Fibroblast of peridontal ligament (primary cell): Measurements from ENCODE around the gene PAQR5.
"Not testable (repeated sequence)": the region's sequence is repeated elsewhere in the genome, so short reads cannot be mapped to it uniquely, and the experiment has no call there.

Experiments
- DNase-seq: peaks from one replicate; pipeline ENCODE4 v3.0.0-alpha.2; 2010; ENCODE audit errors: extremely low read depth

The PAQR5 gene

DNA sequence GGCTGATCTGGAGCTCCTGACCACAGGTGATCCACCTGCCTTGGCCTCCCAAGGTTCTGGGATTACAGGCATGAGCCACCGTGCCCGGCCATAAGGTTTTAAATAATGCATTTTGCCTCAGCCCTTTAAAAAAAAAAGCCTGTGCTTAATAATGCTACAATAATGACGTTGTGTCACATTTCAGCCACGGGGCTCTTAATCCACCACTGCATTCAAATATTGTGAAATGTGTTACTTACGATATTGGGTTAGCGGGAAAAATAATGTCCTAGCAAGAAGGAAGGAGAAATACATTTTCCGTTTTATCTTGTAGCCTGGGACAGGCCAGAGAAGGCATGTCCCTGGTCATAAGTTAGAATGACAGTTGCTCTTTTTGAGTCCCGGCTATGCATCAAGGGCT, 17.6 kb downstream of the PAQR5 start:
- DNase-seq, result no peak

- DNase-seq, result no peak
Measured at GRCh38 chr15:69317392-69317841, 18.7 kb downstream of the PAQR5 start.

GRCh38 chr15:69318033-69318432, 19.3 kb downstream of the PAQR5 start:
- DNase-seq, result no peak

GRCh38 chr15:69319384-69320375, 21.0 kb downstream of the PAQR5 start:
- no peak for DNase-seq

DNA sequence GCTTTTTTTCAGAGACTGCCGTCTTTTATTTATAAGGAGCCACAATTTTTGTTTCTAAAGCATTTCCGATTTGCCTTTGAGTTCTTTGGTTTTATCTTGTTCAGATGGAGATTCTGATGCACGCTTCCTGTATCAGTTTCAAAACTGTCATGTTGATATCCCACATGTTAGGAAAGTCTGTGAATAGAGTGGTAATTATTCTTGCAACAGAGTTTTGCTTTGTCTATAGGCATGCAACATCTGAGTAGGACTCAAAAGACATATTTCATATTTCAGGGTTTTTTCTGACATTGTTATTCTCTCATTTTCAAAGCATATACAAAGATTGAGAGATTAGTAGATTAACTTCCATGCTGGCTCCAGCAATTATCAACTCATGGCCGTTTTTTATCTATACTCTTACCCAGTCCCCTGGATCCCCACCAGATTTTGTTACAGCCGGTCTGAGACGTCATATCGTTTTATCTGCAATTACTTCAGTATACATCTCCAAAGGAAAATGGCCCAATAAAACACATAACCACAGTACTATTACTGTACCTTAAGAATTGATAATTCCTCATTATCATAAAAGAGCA, 22.4 kb downstream of the PAQR5 start:
- DNase-seq, result peak; percentile 47

- DNase-seq, result peak; percentile 40
Measured at GRCh38 chr15:69323893-69324430, 25.2 kb downstream of the PAQR5 start.

- no peak for DNase-seq
Measured at GRCh38 chr15:69324565-69324964, 25.9 kb downstream of the PAQR5 start.

GRCh38 chr15:69325456-69325971, 26.8 kb downstream of the PAQR5 start:
- no peak for DNase-seq

- no peak for DNase-seq
Measured at GRCh38 chr15:69328080-69328479, 29.4 kb downstream of the PAQR5 start.

DNA sequence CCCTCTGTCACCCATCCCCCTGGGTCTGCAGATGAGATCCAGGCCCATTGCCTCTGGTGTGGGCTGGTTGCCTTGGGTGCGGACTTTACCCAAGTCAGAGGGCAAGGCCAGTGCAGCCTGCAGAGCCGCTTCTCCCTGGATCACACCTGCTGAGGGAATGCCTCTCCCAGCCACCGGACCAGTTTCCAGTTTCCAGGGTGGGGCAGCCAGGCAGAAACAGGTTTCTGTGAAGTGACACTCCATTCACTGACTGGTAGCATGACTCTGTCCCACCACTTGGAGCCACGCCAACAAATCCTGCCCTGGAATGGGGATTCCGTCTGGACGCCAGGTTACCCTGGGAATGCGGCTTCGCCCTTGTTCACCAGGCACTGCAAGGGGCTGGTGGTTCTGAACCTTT, 30.0 kb downstream of the PAQR5 start:
- DNase-seq, result no peak

DNA sequence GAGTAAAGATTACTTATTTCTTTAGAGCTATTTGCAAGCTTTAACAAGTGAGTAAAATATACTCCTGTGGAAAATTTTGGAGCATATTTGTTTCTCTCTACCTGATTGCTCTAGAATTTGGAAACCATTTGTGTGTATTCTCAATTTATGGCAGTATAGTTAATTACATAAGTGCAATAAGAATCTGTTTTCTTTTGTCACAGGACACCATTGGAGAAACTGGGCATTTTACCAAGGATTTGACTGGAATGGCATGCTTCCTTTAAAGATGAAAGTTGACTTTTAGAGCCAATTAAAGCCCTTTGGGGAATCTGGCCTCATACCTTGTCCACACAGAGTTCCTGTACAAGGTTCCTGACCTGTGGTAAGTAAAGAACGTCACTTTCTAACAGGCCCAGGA, 38.4 kb downstream of the PAQR5 start:
- DNase-seq, result peak; percentile 67

GRCh38 chr15:69338535-69339213, 40.0 kb downstream of the PAQR5 start:
- DNase-seq, result no peak

- DNase-seq, result not testable (repeated sequence)
Measured at GRCh38 chr15:69339214-69339543, 40.5 kb downstream of the PAQR5 start.

- DNase-seq, result no peak
Measured at GRCh38 chr15:69340243-69340900, 41.7 kb downstream of the PAQR5 start.

- no peak for DNase-seq
Measured at GRCh38 chr15:69341356-69341755, 42.6 kb downstream of the PAQR5 start.

GRCh38 chr15:69342460-69343076, 43.9 kb downstream of the PAQR5 start:
- no peak for DNase-seq

GRCh38 chr15:69343133-69343532, 44.4 kb downstream of the PAQR5 start:
- no peak for DNase-seq

DNA sequence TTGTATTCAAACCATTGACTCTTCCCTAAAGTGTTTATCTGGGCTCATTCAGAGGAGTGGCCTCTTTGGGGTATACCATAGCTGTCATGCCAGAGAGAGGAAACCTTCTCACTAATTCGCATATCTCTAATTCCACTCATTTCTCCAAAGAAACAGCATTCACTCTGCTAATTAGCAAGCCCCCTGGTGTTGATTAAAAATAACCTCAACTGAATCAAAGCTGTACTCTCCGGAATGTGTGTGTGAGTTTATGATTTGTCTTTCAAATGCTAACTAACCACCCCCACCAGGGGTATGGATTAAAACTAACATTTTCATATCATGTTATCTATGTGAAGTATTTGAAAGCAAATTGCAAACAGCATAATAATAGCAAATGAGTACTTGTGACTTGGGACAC, 45.5 kb downstream of the PAQR5 start:
- DNase-seq, result no peak

- peak; percentile 49 for DNase-seq
Measured at GRCh38 chr15:69346112-69346511, 47.4 kb downstream of the PAQR5 start.

DNA sequence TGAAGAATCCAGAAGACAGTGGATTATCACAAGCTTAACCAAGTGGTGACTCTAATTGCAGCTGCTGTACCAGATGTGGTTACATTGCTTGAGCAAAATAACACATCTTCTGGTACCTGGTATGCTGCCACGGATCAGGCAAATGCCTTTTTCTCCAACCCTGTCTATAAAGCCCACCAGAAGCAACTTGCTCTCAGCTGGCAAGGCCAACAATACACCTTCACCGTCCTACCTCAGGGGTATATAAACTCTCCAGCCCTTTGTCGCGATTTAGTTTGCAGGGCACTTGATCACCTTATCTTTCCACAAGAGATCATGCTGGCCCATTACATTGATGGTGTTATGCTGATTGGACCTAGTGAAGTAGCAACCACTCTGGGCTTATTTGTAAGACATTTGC, 52.6 kb downstream of the PAQR5 start:
- DNase-seq, result no peak

GRCh38 chr15:69351884-69352283, 53.2 kb downstream of the PAQR5 start:
- no peak for DNase-seq
